ENCODE data around the gene MINDY1. TPM values are rescaled to one million over a fixed set of nuclear protein-coding genes. Genes with fewer than 3 reads are reported as not detected.

Gene MINDY1
- total and polyA plus RNA-seq, 8 donors, result 9.8 to 60.0 (median 28.5) TPM

GRCh38 chr1:151036356-151036755, 29.7 kb upstream of the MINDY1 start, which contains the start of gene BNIPL:
BNIPL (plus strand) TSS chr1:151036586; CDS start chr1:151036726, 140 bp downstream.
- Histone ChIP-seq H3K4me1 (peaks cover 0 to 8% (median 0%) of the 10 kb centered on the region in 4 donors), H3K27ac (no peak within 1 kb of the TSS), H3K36me3 (peaks cover 22 to 52% (median 40%) of the 10 kb centered on the region in 4 donors), H3K4me3 (no peak within 1 kb of the TSS), H3K9me3 (no peaks in the 10 kb centered on the region), H3K27me3 (no peaks in the 10 kb centered on the region)
- no peak for TF ChIP-seq EP300 (IDR thresholded peaks at IDR 0.05)
- TF ChIP-seq, protein P1, sequence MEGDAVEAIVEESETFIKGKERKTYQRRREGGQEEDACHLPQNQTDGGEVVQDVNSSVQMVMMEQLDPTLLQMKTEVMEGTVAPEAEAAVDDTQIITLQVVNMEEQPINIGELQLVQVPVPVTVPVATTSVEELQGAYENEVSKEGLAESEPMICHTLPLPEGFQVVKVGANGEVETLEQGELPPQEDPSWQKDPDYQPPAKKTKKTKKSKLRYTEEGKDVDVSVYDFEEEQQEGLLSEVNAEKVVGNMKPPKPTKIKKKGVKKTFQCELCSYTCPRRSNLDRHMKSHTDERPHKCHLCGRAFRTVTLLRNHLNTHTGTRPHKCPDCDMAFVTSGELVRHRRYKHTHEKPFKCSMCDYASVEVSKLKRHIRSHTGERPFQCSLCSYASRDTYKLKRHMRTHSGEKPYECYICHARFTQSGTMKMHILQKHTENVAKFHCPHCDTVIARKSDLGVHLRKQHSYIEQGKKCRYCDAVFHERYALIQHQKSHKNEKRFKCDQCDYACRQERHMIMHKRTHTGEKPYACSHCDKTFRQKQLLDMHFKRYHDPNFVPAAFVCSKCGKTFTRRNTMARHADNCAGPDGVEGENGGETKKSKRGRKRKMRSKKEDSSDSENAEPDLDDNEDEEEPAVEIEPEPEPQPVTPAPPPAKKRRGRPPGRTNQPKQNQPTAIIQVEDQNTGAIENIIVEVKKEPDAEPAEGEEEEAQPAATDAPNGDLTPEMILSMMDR (IDR thresholded peaks at IDR 0.05), result no peak
- WGBS, 5 donors, result 18 to 38% (median 26%) methylated on average over 2 of the region's 2 CpGs
- intact Hi-C loops (cut with DNase I; ENCODE audit: low total_unique reads), result no loop called here
- peak in 1 of 2 donors; percentile 33 for DNase-seq

DNA sequence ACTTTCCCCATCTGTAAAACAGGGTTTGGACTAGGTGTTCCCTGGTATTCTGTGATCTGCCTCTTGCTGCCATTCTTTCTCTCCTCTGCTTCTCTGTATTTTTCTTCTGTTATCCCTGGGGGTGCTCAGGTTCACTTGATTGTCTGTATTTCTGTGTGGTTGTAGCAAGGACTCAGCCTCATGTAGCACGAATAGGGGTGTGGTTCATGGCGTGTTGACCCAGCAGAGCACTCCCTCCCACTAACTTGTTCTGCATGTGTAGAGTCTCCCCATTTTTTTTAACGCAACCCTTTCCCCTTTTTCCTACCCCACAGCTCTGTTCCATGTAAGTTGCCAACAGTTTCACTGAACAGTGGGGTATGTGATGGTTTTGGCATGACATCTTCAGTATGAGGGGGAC, 28.5 kb upstream of the MINDY1 start:
- DNase-seq, result peak in 1 of 2 donors; percentile 47
- H3K36me3 ChIP-seq, result peaks cover 24 to 64% (median 52%) of the 10 kb centered on the region in 4 donors
- TF ChIP-seq POLR2A (IDR thresholded peaks at IDR 0.05), result no peak
- TF ChIP-seq EP300 (IDR thresholded peaks at IDR 0.05), result no peak
- TF ChIP-seq POLR2AphosphoS5 (IDR thresholded peaks at IDR 0.05), result no peak
- TF ChIP-seq, protein P1 (IDR thresholded peaks at IDR 0.05), result no peak
- H3K4me3 ChIP-seq, result no peak overlapping the region
- WGBS, 5 donors, result 34 to 77% (median 49%) methylated on average over 3 of the region's 3 CpGs
- H3K27me3 ChIP-seq, result no peaks in the 10 kb centered on the region
- peaks cover 0 to 8% (median 0%) of the 10 kb centered on the region in 4 donors for H3K4me1 ChIP-seq
- H3K27ac ChIP-seq, result no peak overlapping the region
- intact Hi-C loops (cut with DNase I; ENCODE audit: low total_unique reads), result no loop called here
- no peaks in the 10 kb centered on the region for H3K9me3 ChIP-seq

DNA sequence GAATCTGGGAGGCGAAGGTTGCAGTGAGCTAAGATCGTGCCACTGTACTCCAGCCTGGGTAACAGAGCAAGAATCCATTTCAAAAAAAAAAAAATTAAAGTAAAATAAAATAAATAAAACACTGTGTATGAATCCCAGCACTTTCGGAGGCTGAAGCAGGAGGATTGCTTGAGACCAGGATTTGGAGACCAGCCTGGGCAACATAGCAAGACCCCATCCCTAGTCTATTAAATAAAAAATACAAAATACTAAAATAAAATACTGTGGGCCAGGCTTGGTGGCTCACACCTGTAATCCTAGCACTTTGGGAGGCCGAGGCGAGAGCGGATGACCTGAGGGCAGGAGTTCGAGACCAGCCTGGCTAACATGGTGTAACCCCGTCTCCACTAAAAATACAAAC, 25.5 kb upstream of the MINDY1 start:
- intact Hi-C loops (cut with DNase I; ENCODE audit: low total_unique reads), result no loop called here
- Histone ChIP-seq H3K27me3 (no peaks in the 10 kb centered on the region), H3K4me1 (peaks cover 0 to 8% (median 0%) of the 10 kb centered on the region in 4 donors), H3K4me3 (no peak overlapping the region), H3K27ac (no peak overlapping the region), H3K36me3 (peaks cover 44 to 94% (median 82%) of the 10 kb centered on the region in 4 donors), H3K9me3 (no peaks in the 10 kb centered on the region)
- TF ChIP-seq EP300 (IDR thresholded peaks at IDR 0.05) (no peak), POLR2AphosphoS5 (IDR thresholded peaks at IDR 0.05) (no peak), POLR2A (IDR thresholded peaks at IDR 0.05) (no peak)
- TF ChIP-seq, protein P1 (IDR thresholded peaks at IDR 0.05), result no peak
- no peak for DNase-seq
- whole genome bisulfite sequencing, 5 donors, result 95 to 98% (median 97%) methylated on average over 8 of the region's 8 CpGs

DNA sequence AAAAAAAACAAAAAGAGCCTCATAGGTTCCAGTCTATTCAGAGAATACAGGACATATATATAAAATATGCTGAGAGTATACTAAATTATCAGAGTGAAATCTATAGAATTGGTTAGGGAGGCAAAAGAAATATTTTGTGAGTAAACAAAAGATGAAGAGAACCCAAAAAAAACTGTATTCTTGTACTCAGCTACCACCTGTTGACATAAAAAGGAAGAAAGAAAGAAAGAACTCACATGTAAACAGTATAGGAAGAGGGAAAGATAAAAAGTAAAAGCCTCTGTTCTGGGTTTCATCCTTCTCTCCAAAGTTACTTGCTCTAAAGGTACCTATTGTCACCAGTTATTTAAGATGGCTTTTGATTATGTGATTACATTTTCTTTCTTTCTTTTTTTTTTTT, 19.8 kb upstream of the MINDY1 start:
- Histone ChIP-seq H3K4me1 (peaks cover 0 to 17% (median 4%) of the 10 kb centered on the region in 4 donors), H3K9me3 (no peaks in the 10 kb centered on the region), H3K4me3 (no peak overlapping the region), H3K27ac (no peak overlapping the region), H3K36me3 (peaks cover 35 to 78% (median 73%) of the 10 kb centered on the region in 4 donors), H3K27me3 (no peaks in the 10 kb centered on the region)
- TF ChIP-seq POLR2AphosphoS5 (IDR thresholded peaks at IDR 0.05) (no peak), POLR2A (IDR thresholded peaks at IDR 0.05) (no peak), EP300 (IDR thresholded peaks at IDR 0.05) (no peak)
- TF ChIP-seq, protein P1 (IDR thresholded peaks at IDR 0.05), result no peak
- intact Hi-C loops (cut with DNase I; ENCODE audit: low total_unique reads), result loop anchor here (10.0 kb wide), 1 partner anchor 128 kb away; the partner anchor contains the start of gene TNFAIP8L2
- DNase-seq, result no peak

Data from stomach (tissue), 9 donors.